DOHH2 (cell line): Measurements from ENCODE around the gene TSPY2.
"Not testable (repeated sequence)": the region's sequence is repeated elsewhere in the genome, so short reads cannot be mapped to it uniquely, and the experiment has no call there.

ENCODE experiments used
- H3F3A ChIP-seq: fragments of 200-600 bp; sonication (generic), shearing (Covaris generic); 2 replicates; pipeline ENCODE4 v1.6.0; 2016; ENCODE audit warnings: antibody characterized with exemption, mild to moderate bottlenecking; ENCODE audit not compliant: control insufficient read depth, insufficient read depth
- H3K27ac ChIP-seq: fragments of 200-600 bp; sonication (generic); 2 replicates; pipeline ENCODE4 v1.5.1; 2014; ENCODE audit warnings: low read depth, mild to moderate bottlenecking, low read length, moderate library complexity
- H3K27me3 ChIP-seq: fragments of 200-600 bp; sonication (generic); 2 replicates; pipeline ENCODE4 v1.6.1; 2014; ENCODE audit warnings: mild to moderate bottlenecking, low read length, mixed read lengths; ENCODE audit not compliant: control insufficient read depth
- H3K36me3 ChIP-seq: fragments of 200-600 bp; sonication (generic); 2 replicates; pipeline ENCODE4 v1.6.1; 2014; ENCODE audit warnings: mild to moderate bottlenecking, low read length, moderate library complexity, mixed read lengths; ENCODE audit not compliant: control insufficient read depth
- H3K4me1 ChIP-seq: fragments of 200-600 bp; sonication (generic); 2 replicates; pipeline ENCODE4 v1.6.1; 2014; ENCODE audit warnings: mild to moderate bottlenecking, low read length, mixed read lengths; ENCODE audit not compliant: control insufficient read depth
- H3K4me2 ChIP-seq: fragments of 200-600 bp; sonication (generic); 2 replicates; pipeline ENCODE4 v1.6.0; 2014; ENCODE audit warnings: mild to moderate bottlenecking, low read length, moderate library complexity
- H3K4me3 ChIP-seq: fragments of 200-600 bp; sonication (generic); 2 replicates; pipeline ENCODE4 v1.5.1; 2014; ENCODE audit warnings: mild to moderate bottlenecking, low read length, mixed read lengths
- H3K79me2 ChIP-seq: fragments of 200-600 bp; sonication (generic); 2 replicates; pipeline ENCODE4 v1.6.1; 2014; ENCODE audit warnings: mild to moderate bottlenecking, low read length, mixed read lengths; ENCODE audit not compliant: control insufficient read depth
- H3K9me2 ChIP-seq: fragments of 200-600 bp; sonication (generic); replicated peaks from 2 replicates; pipeline ENCODE4 v1.6.1; 2014; ENCODE audit warnings: mild to moderate bottlenecking, low read length, mixed read lengths; ENCODE audit not compliant: control insufficient read depth
- H3K9me3 ChIP-seq: fragments of 200-600 bp; sonication (generic); 2 replicates; pipeline ENCODE4 v1.6.1; 2014; ENCODE audit warnings: antibody characterized with exemption, low read length, mixed read lengths; ENCODE audit not compliant: control insufficient read depth, insufficient read depth
- H4K20me1 ChIP-seq: fragments of 200-600 bp; sonication (generic); 2 replicates; pipeline ENCODE4 v1.6.0; 2014; ENCODE audit warnings: low read depth, mild to moderate bottlenecking, antibody characterized with exemption, low read length, moderate library complexity; ENCODE audit not compliant: control insufficient read depth, insufficient read depth

Gene TSPY2

GRCh38 chrY:6245923-6246322, at the start of gene TSPY2:
Gene TSPY2, plus strand, starts transcription at chrY:6246223. Its CDS starts 46 bp downstream, at chrY:6246269.
- H3K9me3 ChIP-seq, H3K36me3 ChIP-seq, H3K4me3 ChIP-seq, H3K27me3 ChIP-seq, H3K4me2 ChIP-seq, H3F3A ChIP-seq, H3K9me2 ChIP-seq, H3K79me2 ChIP-seq, H3K27ac ChIP-seq, H4K20me1 ChIP-seq, H3K4me1 ChIP-seq: not testable (repeated sequence)

- not testable (repeated sequence) for H3K27me3 ChIP-seq, H3K27ac ChIP-seq, H3K4me1 ChIP-seq, H3F3A ChIP-seq, H3K4me2 ChIP-seq, H3K36me3 ChIP-seq, H3K9me2 ChIP-seq, H3K4me3 ChIP-seq, H4K20me1 ChIP-seq, H3K9me3 ChIP-seq, H3K79me2 ChIP-seq
These were observed 36.5 kb upstream of the TSPY2 start for GRCh38 chrY:6209565-6209964.

GRCh38 chrY:6217045-6217444, 29.0 kb upstream of the TSPY2 start:
- not testable (repeated sequence) for H3K27ac ChIP-seq, H4K20me1 ChIP-seq, H3K4me3 ChIP-seq, H3K9me2 ChIP-seq, H3K4me1 ChIP-seq, H3K4me2 ChIP-seq, H3K79me2 ChIP-seq, H3K27me3 ChIP-seq, H3K9me3 ChIP-seq, H3F3A ChIP-seq, H3K36me3 ChIP-seq

GRCh38 chrY:6269839-6270238, 23.8 kb downstream of the TSPY2 start:
- H4K20me1 ChIP-seq, H3K27ac ChIP-seq, H3K79me2 ChIP-seq, H3K4me1 ChIP-seq, H3K9me3 ChIP-seq, H3K4me3 ChIP-seq, H3F3A ChIP-seq, H3K4me2 ChIP-seq, H3K9me2 ChIP-seq, H3K36me3 ChIP-seq, H3K27me3 ChIP-seq: not testable (repeated sequence)
